Aorta (tissue), 5 donors: ENCODE results near the gene PNPLA2. TPM values are rescaled to one million over a fixed set of nuclear protein-coding genes. Genes with fewer than 3 reads are reported as not detected.

ENCODE experiments used
- ATAC-seq: fragments of 200-7000 bp; cut with Tn5 transposase; one replicate; pipeline ENCODE4 v1.9.1; 2022; ENCODE audit warnings: moderate library complexity; ENCODE audit not compliant: low FRiP score
- DNase-seq, 2 donors: peaks; one replicate each; pipeline ENCODE4 v3.0.0-alpha.2; 2020
- H3K27ac ChIP-seq, 2 donors: one replicate each; pipeline ENCODE4 v1.5.1; 2013; ENCODE audit warnings: low read length in 2 of 2, mild to moderate bottlenecking in 2 of 2, moderate library complexity in 2 of 2, control low read depth in 1 of 2, inconsistent platforms in 1 of 2, low read depth in 1 of 2
- H3K27me3 ChIP-seq, 2 donors: one replicate each; pipeline ENCODE4 v1.6.1; 2013; ENCODE audit warnings: control low read depth in 1 of 2, low read length in 1 of 2, mild to moderate bottlenecking in 1 of 2, moderate library complexity in 1 of 2; ENCODE audit not compliant: insufficient read depth in 2 of 2, control insufficient read depth in 1 of 2
- H3K36me3 ChIP-seq, 2 donors: one replicate each; pipeline ENCODE4 v1.6.1; 2013; ENCODE audit warnings: control low read depth in 1 of 2, low read length in 1 of 2, mild to moderate bottlenecking in 1 of 2; ENCODE audit not compliant: insufficient read depth in 2 of 2, control insufficient read depth in 1 of 2
- H3K4me1 ChIP-seq, 2 donors: one replicate each; pipeline ENCODE4 v1.6.1; 2013; ENCODE audit warnings: low read length in 2 of 2, control low read depth in 1 of 2, mild to moderate bottlenecking in 1 of 2, moderate library complexity in 1 of 2; ENCODE audit not compliant: insufficient read depth in 2 of 2, control insufficient read depth in 1 of 2
- H3K4me3 ChIP-seq, 2 donors: one replicate each; pipeline ENCODE4 v1.5.1; 2013; ENCODE audit warnings: low read length in 2 of 2, control low read depth in 1 of 2, mild to moderate bottlenecking in 1 of 2
- H3K9me3 ChIP-seq: one replicate; pipeline ENCODE4 v1.6.1; 2013; ENCODE audit warnings: mild to moderate bottlenecking, low read length; ENCODE audit not compliant: control insufficient read depth
- whole genome bisulfite sequencing, 2 donors: extraction: QIAGEN DNeasy Blood & Tissue Kit; methylation state at CpG; one replicate each; pipeline ENCODE4 v1.1.7; 2013; 5-methylcytosine and 5-hydroxymethylcytosine counted together
- intact Hi-C, 2 donors: fragments of 100-400 bp; cut with DNase I; formaldehyde crosslinking; loops; one replicate each; pipeline versions ENCODE4 v1.14.2 to v1.15.0; 2022
- polyA plus RNA-seq, 2 donors: library from polyadenylated mRNA; stranded (reverse); fragments of 200-250 nt; gene quantifications; one replicate each; pipeline ENCODE4 v1.2.3, GENCODE V29; 2013
- total RNA-seq, 2 donors: library from RNA; stranded (reverse); fragmentation: NEBNext Ultra II Directional; extraction: Animal tissue kit (Norgen Biotek cat#: 25700); gene quantifications; one replicate each; pipeline ENCODE4 v1.2.1, GENCODE V29; 2021
- donor health status: healthy with polysubstance abuse.
- donor health status: Bipolar disorder and iron deficiency.
- donor health status: DM: no; HTN: no; CAD: no.
- donor health status: DM: no; HTN: no; CAD: no.
- donor health status: DM: yes; HTN: yes; CAD: no.

PNPLA2 gene
- total and polyA plus RNA-seq, 4 donors = 33.7 to 240 (median 118) TPM

DNA sequence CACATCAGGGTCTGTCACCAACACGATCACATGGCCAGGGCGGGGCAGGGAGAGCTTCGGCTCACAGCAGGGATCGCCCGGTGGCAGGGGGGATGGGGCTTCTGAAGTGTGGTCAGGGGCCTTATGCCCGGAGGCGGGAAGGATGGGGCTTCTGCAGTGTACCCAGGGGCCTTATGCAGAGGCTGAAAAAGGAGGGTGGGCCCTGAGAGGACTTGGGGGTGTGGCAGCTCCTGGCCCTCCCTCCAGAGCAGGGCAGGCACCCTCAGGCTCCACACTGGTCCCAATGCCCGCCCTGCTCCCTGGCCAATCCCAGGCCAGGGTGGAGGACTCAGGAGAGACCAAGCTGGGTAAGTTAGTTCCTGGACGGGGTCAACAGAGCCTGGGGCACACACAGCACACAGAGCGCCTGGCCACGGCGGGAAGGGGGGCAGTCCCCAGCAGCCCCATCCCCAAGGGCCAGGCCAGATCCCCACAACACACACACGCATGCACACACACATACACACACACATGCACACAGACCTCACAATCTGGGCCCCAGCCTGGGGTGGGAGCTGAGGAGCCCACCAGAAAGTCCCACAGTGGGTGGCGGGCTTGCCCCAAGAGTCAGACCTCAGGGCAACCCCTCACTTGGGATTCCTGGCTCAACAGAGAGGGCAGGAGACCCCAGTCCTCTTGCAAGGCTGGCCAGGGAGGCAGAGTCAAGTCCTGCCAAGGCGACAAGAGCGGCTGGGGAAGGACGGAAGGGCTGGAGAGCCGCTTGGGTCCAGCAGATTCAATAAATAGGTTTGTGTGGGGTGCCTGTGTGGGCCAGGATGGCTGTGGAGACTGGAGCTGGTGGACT lies 27.8 kb upstream of the PNPLA2 start:
- ATAC-seq (no peak), DNase-seq (no peak)
- Histone ChIP-seq H3K4me1 (no peaks in the 10 kb centered on the region), H3K27me3 (no peaks in the 10 kb centered on the region), H3K9me3 (no peaks in the 10 kb centered on the region), H3K4me3 (no peak overlapping the region), H3K27ac (no peak overlapping the region), H3K36me3 (no peaks in the 10 kb centered on the region)
- intact Hi-C loops = no loop called here
- 63 to 67% methylated on average over 17 to 18 of the region's 18 CpGs for WGBS, 2 donors

DNA sequence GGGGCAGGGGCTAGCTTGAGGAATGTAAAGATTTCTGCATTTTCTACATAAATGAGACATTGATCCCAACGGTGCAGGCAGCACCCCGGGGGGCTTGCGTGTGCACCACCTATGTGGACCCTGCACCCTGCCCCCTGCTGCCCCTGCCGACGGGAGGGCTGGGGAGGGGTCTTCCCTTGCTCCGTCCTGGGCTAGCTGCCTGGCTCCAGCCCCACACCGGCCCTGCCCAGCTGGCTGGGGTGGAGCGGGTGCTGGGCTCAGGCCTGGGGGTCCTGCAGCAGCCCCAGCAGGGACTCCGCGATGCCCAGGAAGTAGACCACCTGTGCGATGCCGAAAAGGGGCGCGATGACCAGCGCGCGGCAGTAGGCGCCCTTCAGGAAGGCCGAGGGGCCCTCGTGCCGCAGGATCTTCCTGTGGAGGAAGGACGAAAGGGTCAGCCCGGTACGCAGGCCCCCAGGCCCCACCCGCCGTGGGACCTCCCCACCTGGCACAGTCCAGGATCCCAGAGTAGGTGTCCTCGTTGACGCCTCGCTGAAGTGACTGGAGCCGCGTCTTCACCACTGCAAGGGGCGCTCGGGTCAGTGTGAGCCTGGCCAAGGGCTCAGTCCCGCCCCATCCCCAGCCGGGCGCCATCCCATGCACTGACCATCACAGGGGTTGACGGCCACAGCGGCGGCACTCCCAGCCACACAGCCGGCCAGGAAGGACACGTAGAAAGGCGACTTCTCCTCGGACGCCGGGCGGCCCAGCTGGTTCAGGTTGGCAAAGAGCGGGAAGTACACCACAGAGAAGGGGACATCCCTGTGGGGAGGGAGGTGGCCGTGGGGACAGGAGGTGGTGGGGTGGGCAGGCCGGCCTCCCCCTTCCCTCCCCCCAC lies 26.8 kb upstream of the PNPLA2 start:
- H3K9me3 ChIP-seq = no peaks in the 10 kb centered on the region
- H3K27ac ChIP-seq = no peak overlapping the region
- 94% methylated on average over 46 to 49 of the region's 49 CpGs for WGBS, 2 donors
- no peaks in the 10 kb centered on the region for H3K36me3 ChIP-seq
- DNase-seq (no peak), ATAC-seq (no peak)
- no peak overlapping the region for H3K4me3 ChIP-seq
- intact Hi-C loops = no loop called here
- no peaks in the 10 kb centered on the region for H3K4me1 ChIP-seq
- no peaks in the 10 kb centered on the region for H3K27me3 ChIP-seq

DNA sequence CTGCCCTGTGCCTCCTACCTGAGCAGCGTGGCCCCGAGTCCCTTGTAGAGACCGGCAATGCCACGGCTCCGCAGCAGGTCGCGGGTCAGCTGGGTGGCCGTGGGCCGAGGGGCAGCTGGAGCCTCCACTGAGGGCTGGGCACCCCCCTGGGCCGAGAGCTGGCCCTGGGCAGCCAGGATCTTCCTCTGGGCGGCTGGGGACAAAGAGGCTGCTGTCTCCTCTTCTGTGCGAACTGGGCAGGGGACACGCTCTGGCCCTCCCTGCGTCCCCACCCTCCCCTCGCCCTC lies 26.2 kb upstream of the PNPLA2 start:
- H3K27me3 ChIP-seq = no peaks in the 10 kb centered on the region
- ATAC-seq = no peak
- no peaks in the 10 kb centered on the region for H3K9me3 ChIP-seq
- no peak for DNase-seq
- intact Hi-C loops = no loop called here
- no peak overlapping the region for H3K4me3 ChIP-seq
- no peak overlapping the region for H3K27ac ChIP-seq
- no peaks in the 10 kb centered on the region for H3K36me3 ChIP-seq
- 93 to 94% methylated on average over 8 to 15 of the region's 15 CpGs for WGBS, 2 donors
- no peaks in the 10 kb centered on the region for H3K4me1 ChIP-seq

DNA sequence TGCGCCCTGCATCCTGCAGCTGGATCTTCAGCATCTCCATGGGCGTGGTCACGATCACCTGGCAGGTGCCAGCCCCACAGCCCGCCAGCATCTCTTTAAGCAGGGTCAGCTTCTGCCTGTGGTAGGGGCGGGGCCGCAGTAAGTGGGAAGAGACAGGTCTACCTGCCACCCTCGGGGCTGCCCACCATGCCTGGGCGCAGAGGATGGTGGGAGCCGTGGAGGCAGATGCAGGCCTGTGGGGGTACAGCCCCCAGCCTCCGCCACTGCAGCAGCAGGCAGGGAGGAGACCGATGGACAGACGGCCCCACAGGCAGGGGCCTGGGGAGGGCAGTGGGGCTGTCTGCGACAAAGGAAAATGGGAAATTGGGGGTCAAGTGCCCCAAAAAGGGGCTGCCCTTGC lies 25.8 kb upstream of the PNPLA2 start:
- no peaks in the 10 kb centered on the region for H3K4me1 ChIP-seq
- no peak for DNase-seq
- H3K36me3 ChIP-seq = no peaks in the 10 kb centered on the region
- no peaks in the 10 kb centered on the region for H3K9me3 ChIP-seq
- intact Hi-C loops = no loop called here
- H3K4me3 ChIP-seq = no peak overlapping the region
- ATAC-seq = no peak
- H3K27me3 ChIP-seq = no peaks in the 10 kb centered on the region
- no peak overlapping the region for H3K27ac ChIP-seq
- WGBS, 2 donors = 91 to 95% methylated on average over 13 of the region's 13 CpGs

DNA sequence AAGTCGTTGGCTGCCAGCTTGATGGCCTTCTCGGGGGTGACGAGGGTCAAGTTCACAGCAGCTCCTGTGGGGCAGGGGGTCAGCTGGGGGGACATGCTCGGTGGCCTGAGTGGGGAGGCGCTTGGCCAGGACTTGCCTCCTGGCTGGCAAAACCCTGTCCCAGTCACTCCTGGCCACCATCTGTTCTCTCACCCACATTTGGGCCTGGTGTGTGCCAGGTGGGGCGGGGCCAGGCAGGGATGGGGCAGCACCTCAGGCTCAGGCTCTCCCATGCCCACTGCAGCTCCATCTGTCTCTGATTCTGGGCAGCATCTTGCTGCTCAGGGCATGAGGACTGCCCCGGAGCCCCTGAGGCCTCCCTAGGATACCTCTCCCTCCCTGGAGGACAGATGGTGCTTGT lies 25.2 kb upstream of the PNPLA2 start:
- no peaks in the 10 kb centered on the region for H3K36me3 ChIP-seq
- H3K4me3 ChIP-seq = no peak overlapping the region
- DNase-seq (no peak), ATAC-seq (no peak)
- no peaks in the 10 kb centered on the region for H3K4me1 ChIP-seq
- 84 to 85% methylated on average over 7 of the region's 7 CpGs for WGBS, 2 donors
- H3K27ac ChIP-seq = no peak overlapping the region
- intact Hi-C loops = no loop called here
- no peaks in the 10 kb centered on the region for H3K9me3 ChIP-seq
- no peaks in the 10 kb centered on the region for H3K27me3 ChIP-seq

DNA sequence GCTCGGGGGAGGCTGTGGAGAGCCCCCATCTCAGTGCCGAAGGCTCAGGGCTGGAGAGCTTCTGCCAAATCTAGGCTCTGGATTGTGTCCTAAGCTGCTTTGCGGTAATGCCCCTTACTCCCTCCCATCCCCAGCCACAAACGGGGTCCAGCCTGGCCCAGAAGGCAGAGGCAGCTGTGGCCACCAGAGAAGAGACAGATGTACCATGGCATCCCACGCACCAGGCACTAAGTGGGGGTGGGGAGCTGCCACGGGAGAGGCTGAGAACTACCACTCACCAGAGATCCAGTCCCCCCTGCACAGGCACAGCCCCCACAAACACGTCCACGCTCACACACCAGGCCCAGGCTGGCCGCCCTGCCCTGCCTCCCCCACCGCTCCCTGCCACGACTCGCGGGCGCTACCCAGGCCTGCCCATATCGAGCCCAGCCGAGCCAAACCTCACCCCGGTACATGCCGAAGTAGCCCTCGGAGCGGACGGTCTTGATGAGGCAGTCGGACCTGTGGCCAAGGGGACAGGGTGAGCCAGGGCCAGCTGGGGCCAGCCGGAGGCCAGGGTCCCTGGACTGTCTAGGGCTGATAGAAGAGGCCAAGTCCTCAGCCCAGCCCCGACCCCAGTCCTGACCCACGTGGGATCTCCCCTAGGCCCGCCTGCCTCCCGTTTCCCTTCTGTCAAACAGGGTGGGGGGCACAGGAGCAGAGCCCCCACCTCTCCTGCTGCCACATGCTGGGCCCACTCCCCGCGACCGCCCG lies 24.5 kb upstream of the PNPLA2 start:
- no peaks in the 10 kb centered on the region for H3K36me3 ChIP-seq
- intact Hi-C loops = no loop called here
- DNase-seq (no peak), ATAC-seq (no peak)
- WGBS, 2 donors = 92 to 93% methylated on average over 30 to 31 of the region's 31 CpGs
- H3K27me3 ChIP-seq = no peaks in the 10 kb centered on the region
- no peak overlapping the region for H3K27ac ChIP-seq
- no peak overlapping the region for H3K4me3 ChIP-seq
- no peaks in the 10 kb centered on the region for H3K9me3 ChIP-seq
- H3K4me1 ChIP-seq = no peaks in the 10 kb centered on the region

DNA sequence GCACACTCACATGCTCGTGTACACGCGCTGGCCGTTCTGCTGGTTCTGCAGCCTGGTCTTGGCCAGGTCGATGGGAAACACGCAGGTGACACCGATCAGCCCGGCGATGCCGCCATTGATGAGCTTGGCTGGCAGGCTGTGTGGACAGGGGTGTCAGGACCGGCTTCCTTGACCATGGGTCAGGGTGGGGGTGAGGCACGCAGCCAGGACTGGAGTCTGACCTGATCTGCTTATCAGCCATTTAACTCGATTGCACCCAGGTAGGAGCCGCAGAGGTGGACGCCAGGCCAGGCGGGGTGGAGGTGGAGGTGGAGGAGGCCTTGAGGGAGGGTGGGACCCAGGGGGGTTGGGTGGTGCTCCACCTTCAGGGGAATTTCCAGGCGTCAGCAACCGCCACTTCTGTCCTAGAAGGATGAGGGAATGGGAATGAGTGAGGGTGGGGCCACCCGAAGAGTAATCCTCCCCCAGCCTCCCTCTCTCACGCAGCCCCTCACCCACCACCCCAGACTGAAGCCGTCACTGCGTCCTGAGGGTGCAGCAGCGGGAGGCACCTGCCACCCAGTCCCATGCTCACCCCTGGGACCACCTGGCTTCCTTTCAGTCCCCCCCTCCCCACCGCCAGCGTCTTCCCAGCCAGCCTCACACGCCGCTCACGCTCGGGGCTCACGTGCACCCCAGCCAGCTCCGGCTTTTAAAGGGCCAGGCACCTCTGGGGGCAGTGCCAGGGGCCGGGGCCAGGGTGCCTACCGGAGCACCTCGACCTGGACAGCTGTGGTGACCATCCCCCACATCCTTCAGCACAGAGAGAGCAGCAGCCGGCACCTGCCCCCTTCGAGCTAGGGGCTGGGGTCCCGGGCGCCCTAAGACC lies 23.7 kb upstream of the PNPLA2 start:
- DNase-seq = no peak
- intact Hi-C loops = no loop called here
- no peaks in the 10 kb centered on the region for H3K4me1 ChIP-seq

More for the DNA sequence above, 23.7 kb upstream of the PNPLA2 start:
- Histone ChIP-seq H3K4me3 (no peak overlapping the region), H3K9me3 (no peaks in the 10 kb centered on the region), H3K27me3 (no peaks in the 10 kb centered on the region), H3K27ac (no peak overlapping the region), H3K36me3 (no peaks in the 10 kb centered on the region)
- WGBS, 2 donors = 63 to 65% methylated on average over 37 to 38 of the region's 38 CpGs
- no peak for ATAC-seq
